Natural killer cell (primary cell): ENCODE results near the gene ELFN1. TPM values are rescaled to one million over a fixed set of nuclear protein-coding genes. Genes with fewer than 3 reads are reported as not detected.

ENCODE experiments used
- ATAC-seq, 3 donors: fragments of 150-1000 bp in 2 of 3; fragments of 200-7000 bp in 1 of 3; cut with Tn5 transposase; 1 replicate in 1 of 3; 2 replicates in 2 of 3; pipeline ENCODE4 v1.10.0; 2021; ENCODE audit warnings: mild to moderate bottlenecking in 2 of 3, moderate library complexity in 2 of 3
- DNase-seq, 2 donors: peaks; one replicate each; pipeline versions ENCODE4 v3.0.0 to v3.0.0-alpha.2; 2013 to 2021; ENCODE audit warnings: mixed read lengths in 1 of 2
- H3K27ac ChIP-seq: one replicate; pipeline ENCODE4 v1.5.1; 2013; ENCODE audit warnings: mild to moderate bottlenecking, low read length
- H3K27me3 ChIP-seq: one replicate; pipeline ENCODE4 v1.6.1; 2013; ENCODE audit warnings: low read length; ENCODE audit not compliant: control insufficient read depth, insufficient read depth
- H3K36me3 ChIP-seq: one replicate; pipeline ENCODE4 v1.6.1; 2013; ENCODE audit warnings: low read length; ENCODE audit not compliant: control insufficient read depth, insufficient read depth
- H3K4me1 ChIP-seq: one replicate; pipeline ENCODE4 v1.6.1; 2013; ENCODE audit warnings: low read length; ENCODE audit not compliant: control insufficient read depth, insufficient read depth
- H3K4me3 ChIP-seq: one replicate; pipeline ENCODE4 v1.5.1; 2013; ENCODE audit warnings: low read length
- H3K9me3 ChIP-seq: one replicate; pipeline ENCODE4 v1.6.1; 2013; ENCODE audit warnings: low read length; ENCODE audit not compliant: control insufficient read depth, insufficient read depth
- H3K27ac Mint-ChIP-seq, 2 donors: one replicate each; pipeline ENCODE4 v1.8.0; 2022; ENCODE audit warnings: mild to moderate bottlenecking in 2 of 2, mixed read lengths in 2 of 2, moderate library complexity in 1 of 2
- H3K27me3 Mint-ChIP-seq, 2 donors: one replicate each; pipeline ENCODE4 v1.8.0; 2022; ENCODE audit warnings: low read depth in 2 of 2, mixed read lengths in 2 of 2
- H3K36me3 Mint-ChIP-seq: one replicate; pipeline ENCODE4 v1.8.0; 2022; ENCODE audit warnings: mixed read lengths
- H3K4me1 Mint-ChIP-seq, 2 donors: one replicate each; pipeline ENCODE4 v1.8.0; 2022; ENCODE audit warnings: mixed read lengths in 2 of 2
- H3K4me3 Mint-ChIP-seq: one replicate; pipeline ENCODE4 v1.8.0; 2022; ENCODE audit warnings: mild to moderate bottlenecking, moderate library complexity, mixed read lengths
- H3K9me3 Mint-ChIP-seq, 2 donors: one replicate each; pipeline ENCODE4 v1.8.0; 2022; ENCODE audit warnings: mixed read lengths in 2 of 2
- CTCF ChIP-seq: fragments of 200-600 bp; IDR thresholded peaks from one replicate; pipeline ENCODE4 v1.8.0; 2022; ENCODE audit warnings: antibody characterized with exemption
- WGBS: methylation state at CpG from one replicate; pipeline ENCODE4 v1.1.7; 2013; ENCODE audit warnings: missing lambda C conversion rate; ENCODE audit not compliant: insufficient coverage; 5-methylcytosine and 5-hydroxymethylcytosine counted together
- intact Hi-C: fragments of 100-400 bp; cut with micrococcal nuclease; formaldehyde crosslinking; loops from one replicate; pipeline ENCODE4 v1.14.2; 2022
- total RNA-seq, 4 donors: library from RNA; stranded (reverse); fragments of 120-200 nt in 1 of 4; gene quantifications; one replicate each; pipeline versions ENCODE4 v1.2.3 to v1.2.4, GENCODE V29; 2013 to 2022

The ELFN1 gene
- total RNA-seq, 3 donors from 2014 or later (not counting 1 experiment from before 2014, with no cell fraction given): 0.30 to 0.45 TPM; not detected in 1

GRCh38 chr7:1752771-1753563, 82.9 kb downstream of the ELFN1 start:
- Histone ChIP-seq H3K4me1 (peaks cover 11% of the 10 kb centered on the region), H3K36me3 (no peaks in the 10 kb centered on the region), H3K27ac (no peak overlapping the region), H3K27me3 (peaks cover 2% of the 10 kb centered on the region), H3K9me3 (no peaks in the 10 kb centered on the region), H3K4me3 (no peak overlapping the region)
- peaks cover 9 to 15% of the 10 kb centered on the region in 2 donors for H3K4me1 Mint-ChIP-seq
- H3K4me3 Mint-ChIP-seq: no peak overlapping the region
- ATAC-seq (peak in 2 of 3 donors; percentile 26 to 48), DNase-seq (peak in 1 of 2 donors; percentile 33)
- intact Hi-C loops: no loop called here
- TF ChIP-seq CTCF: no peak
- 70% methylated on average over 19 of the region's 21 CpGs for WGBS
- H3K36me3 Mint-ChIP-seq: no peaks in the 10 kb centered on the region
- no peak overlapping the region for H3K27ac Mint-ChIP-seq
- H3K9me3 Mint-ChIP-seq: peaks cover 0 to 4% of the 10 kb centered on the region in 2 donors
- H3K27me3 Mint-ChIP-seq: no peaks in the 10 kb centered on the region

- 81% methylated on average over 8 of the region's 10 CpGs for WGBS
- Mint-ChIP-seq H3K9me3 (peaks cover 0 to 4% of the 10 kb centered on the region in 2 donors), H3K4me1 (peaks cover 9 to 11% of the 10 kb centered on the region in 2 donors), H3K27me3 (peaks cover 0 to under 1% of the 10 kb centered on the region in 2 donors), H3K27ac (no peak overlapping the region), H3K4me3 (no peak overlapping the region), H3K36me3 (no peaks in the 10 kb centered on the region)
- intact Hi-C loops: no loop called here
- Histone ChIP-seq H3K36me3 (no peaks in the 10 kb centered on the region), H3K27ac (no peak overlapping the region), H3K4me3 (no peak overlapping the region), H3K9me3 (no peaks in the 10 kb centered on the region), H3K27me3 (peaks cover 2% of the 10 kb centered on the region), H3K4me1 (peaks cover 8% of the 10 kb centered on the region)
- no peak for DNase-seq
- TF ChIP-seq CTCF: no peak
- no peak for ATAC-seq
These were observed 83.4 kb downstream of the ELFN1 start for GRCh38 chr7:1753564-1753867.

- peaks cover 0 to 4% of the 10 kb centered on the region in 2 donors for H3K27me3 Mint-ChIP-seq
- Histone ChIP-seq H3K4me3 (no peak overlapping the region), H3K36me3 (no peaks in the 10 kb centered on the region), H3K9me3 (no peaks in the 10 kb centered on the region), H3K27ac (no peak overlapping the region), H3K4me1 (peaks cover 7% of the 10 kb centered on the region), H3K27me3 (peaks cover 2% of the 10 kb centered on the region)
- DNase-seq (no peak), ATAC-seq (no peak)
- 78% methylated on average over 2 of the region's 5 CpGs for WGBS
- peak overlapping the region in 1 of 2 donors; percentile 8 for H3K27ac Mint-ChIP-seq
- no peak overlapping the region for H3K4me3 Mint-ChIP-seq
- H3K9me3 Mint-ChIP-seq: peaks cover 0 to 4% of the 10 kb centered on the region in 2 donors
- H3K36me3 Mint-ChIP-seq: no peaks in the 10 kb centered on the region
- H3K4me1 Mint-ChIP-seq: peaks cover 9 to 15% of the 10 kb centered on the region in 2 donors
- intact Hi-C loops: no loop called here
- TF ChIP-seq CTCF: no peak
These were observed 84.3 kb downstream of the ELFN1 start for GRCh38 chr7:1754345-1754908.
